Activated T-cell treated with anti-CD3 and anti-CD28 coated beads for 24 hours (primary cell): Measurements from ENCODE around the gene RANBP3.
"Not testable (repeated sequence)": the region's sequence is repeated elsewhere in the genome, so short reads cannot be mapped to it uniquely, and the experiment has no call there.

Source experiments
- DNase-seq: peaks from one replicate; pipeline ENCODE4 v3.0.0-alpha.2; 2020; ENCODE audit warnings: low read depth

RANBP3 gene

GRCh38 chr19:6006070-6006446, 28.1 kb upstream of the RANBP3 start:
- not testable (repeated sequence) for DNase-seq

DNA sequence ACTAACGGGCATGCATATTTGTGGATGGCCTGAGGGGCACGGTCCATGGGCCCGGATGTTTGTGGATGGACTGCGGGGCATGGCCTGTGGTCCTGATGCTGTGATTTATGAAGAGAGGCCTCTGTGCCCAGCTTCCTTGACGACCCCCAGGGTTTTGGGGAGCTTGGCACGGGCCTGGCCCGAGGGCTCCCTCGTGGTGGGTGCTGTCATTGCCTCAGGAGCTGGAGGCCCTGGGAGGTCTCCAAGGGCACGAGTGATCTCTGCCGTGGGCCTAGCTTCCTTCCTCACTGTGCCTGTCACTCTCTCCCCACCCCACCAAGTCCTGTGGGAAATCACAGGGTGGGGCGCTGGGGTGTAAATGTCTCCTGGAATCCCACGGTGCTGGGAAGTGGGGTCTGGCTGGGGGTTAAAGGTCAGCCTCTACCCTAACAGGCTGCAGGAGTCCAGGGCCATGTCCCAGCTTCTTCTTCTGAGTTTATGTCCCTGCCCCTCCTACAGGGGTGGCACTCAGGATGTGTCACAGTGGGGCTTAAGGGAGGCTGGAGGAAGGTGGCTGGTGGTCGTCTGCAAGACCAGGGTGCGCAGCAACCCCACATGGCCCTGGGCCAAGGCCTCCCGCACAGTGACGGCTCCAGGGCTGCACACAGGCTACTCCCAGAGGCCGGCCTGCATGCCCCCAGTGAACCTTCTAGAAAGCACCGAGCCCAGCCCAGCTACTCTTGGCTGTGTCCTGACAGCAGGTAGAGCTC, 27.6 kb upstream of the RANBP3 start:
- DNase-seq: no peak

GRCh38 chr19:6003976-6004375, 26.0 kb upstream of the RANBP3 start:
- no peak for DNase-seq

DNA sequence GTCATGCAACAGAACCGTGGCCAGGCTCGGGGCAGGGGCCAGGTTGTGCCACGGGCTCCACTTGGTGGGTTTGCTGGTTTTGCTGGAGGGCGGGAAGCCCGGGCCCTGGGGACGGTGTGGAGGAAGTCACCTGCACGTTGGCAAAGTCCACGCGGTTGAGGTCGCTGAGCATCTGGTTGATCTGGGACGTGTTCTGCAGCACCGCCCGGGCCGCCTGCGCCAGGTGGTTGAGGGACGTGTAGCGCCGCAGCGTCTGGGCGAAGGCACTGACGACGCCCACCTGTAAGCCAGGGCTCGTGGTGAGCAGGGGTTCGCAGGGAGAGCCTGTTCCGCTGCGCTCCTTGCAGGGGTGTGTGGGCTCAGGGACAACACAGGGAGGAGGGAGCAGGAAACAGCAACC, 24.7 kb upstream of the RANBP3 start:
- DNase-seq: no peak

DNA sequence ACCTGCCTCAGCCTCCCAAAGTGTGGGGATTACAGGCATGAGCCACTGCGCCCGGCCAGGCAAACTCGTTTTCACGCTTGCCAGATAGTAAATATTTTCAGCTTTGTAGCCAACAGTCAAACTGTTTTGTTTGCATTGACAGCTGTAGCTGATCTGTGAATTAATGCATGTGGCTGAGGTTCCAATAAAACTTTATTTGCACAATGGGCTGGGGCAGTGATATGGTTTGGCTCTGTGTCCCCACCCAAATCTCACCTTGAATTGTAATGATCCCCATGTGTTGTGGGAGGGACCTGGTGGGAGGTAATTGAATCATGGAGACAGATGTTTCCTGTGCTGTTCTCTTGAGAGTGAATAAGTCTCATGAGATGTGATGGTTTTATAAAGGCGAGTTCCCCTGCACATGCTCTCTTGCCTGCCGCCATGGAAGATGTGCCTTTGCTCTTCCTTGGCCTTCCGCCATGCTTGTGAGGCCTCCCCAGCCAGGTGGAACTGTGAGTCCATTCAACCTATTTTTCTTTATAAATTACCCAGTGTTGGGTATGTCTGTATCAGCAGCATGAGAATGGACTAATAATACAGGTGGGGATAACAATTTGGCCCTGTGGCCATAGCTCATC, 22.4 kb upstream of the RANBP3 start:
- no peak for DNase-seq

DNA sequence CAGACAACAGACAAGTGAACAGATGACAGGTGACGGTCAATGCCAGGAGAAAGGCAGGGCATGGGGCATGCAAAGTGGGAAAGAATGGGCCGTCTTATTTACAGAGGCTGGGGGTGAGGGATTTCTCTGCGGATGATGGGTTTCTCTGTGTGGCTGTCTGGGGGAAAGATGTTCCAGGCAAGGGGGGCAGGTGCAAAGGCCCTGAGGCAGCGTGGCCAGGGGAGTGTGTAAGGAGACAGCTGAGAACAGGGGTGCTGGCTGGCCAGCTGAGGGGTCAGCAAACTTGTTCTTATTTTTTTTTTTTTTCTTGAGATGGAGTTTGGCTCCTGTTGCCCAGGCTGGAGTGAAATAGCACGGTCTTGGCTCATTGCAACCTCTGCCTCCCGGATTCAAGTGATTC, 21.8 kb upstream of the RANBP3 start:
- DNase-seq: no peak

DNA sequence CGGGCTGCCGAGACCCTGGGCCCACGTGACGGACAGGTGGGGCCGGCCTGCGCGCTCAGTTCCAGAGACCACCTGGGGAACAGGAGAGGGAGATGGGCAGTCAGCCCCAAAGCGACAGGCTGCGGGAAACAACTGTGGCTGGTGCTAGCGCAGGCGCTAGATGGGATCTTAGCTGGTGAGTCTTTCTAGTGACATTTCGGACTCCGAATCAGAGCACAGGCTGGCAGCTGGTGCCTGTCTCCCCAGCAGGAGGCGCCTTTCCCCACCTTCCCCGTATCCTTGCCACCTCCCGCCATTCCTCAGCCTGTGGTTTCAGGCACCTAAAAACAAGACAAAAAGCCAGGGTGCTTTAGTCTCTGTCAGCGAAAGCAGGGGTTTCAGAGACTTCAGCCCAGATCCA, 19.4 kb upstream of the RANBP3 start:
- no peak for DNase-seq

DNA sequence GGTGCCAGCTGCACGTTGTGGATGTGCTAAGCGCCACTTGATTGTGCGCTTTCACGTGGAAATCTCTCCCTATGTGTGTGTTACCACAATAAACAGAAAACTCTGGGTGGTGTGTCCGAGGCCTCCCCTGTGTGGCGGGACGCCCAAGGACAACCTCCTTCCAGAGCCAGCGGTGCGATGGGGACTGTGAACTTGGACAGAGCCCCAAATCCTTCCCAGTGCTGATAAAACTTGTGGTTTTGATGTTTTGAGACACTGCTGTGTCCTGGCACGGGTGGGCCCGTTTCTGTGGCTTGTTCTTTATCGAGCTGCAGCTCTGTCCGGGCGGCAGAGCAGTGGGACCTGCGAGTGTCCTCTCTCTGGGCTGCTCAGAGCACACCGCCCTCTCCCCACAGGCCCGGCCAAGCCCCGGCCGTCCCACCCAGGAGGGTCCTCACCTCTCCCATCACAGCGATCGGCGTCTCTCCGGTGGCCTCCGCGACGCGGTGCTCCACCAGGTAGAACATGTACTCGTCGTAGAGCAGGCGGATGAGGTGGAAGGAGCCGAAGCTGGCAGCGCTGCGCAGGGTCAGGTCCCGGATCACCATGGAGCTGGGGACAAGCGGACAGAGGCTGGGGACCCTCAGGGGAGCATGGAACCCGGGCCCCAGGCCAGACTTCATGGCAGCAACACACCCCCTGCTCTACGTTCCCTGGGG, 18.8 kb upstream of the RANBP3 start:
- no peak for DNase-seq

- no peak for DNase-seq
Observed at GRCh38 chr19:5996102-5996501, 18.2 kb upstream of the RANBP3 start.

GRCh38 chr19:5995606-5996005, 17.7 kb upstream of the RANBP3 start:
- no peak for DNase-seq

DNA sequence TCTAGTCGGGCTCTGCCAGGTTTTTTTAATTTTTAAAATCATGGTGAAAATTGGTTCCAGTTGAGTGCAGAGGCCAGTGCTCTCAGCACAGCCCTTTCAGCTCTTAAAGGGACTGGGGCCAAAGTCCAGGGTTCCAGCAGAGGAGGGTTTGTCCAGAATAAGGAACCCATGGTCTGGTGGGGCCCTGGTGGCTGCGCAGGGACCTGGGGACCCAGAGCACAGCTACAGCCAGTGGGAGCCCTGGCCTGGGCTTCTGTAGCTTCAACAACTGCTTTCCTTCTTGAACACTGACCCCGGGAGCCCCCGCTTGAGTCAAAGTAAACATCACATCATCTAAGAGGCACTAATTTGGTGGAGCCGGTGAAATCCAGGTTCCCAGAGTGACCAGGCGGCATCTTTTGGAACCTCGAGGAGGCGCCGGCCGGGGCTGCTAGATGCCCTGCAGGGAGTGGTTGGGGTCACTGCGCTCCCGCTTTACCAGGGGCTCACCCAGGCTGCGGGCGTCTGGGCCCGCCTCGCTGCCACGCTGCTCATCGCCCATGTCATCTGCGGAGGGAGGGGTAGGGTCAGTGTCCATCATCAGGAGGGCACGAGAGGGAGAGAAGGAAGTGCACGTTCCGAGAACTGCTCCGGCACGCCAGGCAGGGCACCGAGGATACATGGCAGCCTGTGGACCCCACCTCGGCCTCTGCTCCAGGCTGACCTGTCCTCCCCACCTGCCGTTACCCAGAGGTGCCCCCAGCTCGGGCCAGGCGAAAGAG, 16.6 kb upstream of the RANBP3 start:
- no peak for DNase-seq

DNA sequence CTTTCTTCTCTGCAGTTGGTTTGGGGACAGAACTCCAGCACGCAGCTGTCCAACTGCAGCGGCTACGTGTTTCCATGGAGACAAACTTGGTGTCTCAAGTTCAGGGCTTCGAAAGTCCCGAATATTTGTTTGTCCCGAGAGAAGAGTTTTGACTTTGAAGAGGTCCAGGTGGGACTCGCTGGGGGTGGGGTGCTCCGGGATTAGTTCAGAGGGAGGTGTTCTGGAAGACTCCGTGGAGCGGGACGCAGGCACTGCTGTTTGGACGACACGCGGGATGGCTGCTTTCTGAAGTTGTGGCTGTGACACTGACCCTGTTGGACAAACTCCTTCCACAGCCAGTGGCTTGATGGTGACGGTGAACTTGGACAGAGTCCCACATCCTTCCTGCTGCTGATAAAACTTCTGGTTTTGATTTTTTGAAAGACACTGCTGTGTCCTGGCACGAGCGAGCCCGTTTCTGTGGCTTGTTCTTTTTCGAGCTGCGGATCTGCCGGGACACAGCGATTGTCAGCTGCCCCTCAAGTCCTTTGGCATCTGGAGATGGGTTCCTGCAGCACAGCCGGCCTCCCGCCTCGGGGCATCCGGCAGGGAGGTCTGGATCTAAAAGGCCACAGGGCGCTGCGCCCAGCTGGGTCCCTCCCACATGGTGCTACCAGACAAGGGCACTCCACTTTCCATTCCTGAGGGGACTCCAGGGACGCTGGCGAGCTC, 15.9 kb upstream of the RANBP3 start:
- DNase-seq: no peak

DNA sequence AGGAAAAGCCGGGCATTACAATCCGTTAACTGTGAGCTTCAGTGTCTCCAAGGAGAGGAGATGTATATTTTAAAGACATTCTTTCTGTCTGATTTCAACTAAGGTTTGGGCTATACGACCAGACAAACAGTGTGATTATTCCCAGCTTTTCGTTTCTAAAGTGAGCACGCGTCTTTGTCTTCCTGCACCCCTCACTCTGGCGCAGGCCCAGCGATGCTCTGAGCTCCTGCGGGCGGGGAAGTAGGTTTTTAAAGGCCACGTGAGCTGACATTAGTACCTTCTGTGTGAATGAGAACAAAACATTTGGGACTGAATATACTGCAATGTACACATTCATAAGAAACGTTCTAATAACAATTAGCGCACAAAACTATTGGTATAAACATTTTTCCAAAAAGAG, 15.3 kb upstream of the RANBP3 start:
- DNase-seq: no peak

DNA sequence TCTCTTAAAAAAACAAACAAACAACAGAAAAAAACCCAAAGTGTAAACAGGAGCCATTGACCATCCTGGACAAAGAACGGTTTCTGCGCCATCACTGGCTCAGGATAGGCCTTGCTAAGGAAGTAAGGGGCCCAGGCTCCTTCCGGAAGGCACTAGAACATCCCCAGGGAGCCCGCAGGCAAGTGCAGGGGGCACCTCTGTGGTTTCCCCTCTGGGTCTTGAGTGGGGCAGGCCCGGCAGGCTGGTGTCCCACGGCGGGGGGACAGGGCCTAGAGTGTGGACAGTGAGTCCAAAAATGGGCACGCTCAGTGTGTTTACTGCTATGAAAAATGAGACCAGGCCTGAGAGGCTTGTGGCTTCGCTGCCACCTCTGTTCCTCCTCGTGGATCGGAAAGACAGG, 14.8 kb upstream of the RANBP3 start:
- DNase-seq: no peak

DNA sequence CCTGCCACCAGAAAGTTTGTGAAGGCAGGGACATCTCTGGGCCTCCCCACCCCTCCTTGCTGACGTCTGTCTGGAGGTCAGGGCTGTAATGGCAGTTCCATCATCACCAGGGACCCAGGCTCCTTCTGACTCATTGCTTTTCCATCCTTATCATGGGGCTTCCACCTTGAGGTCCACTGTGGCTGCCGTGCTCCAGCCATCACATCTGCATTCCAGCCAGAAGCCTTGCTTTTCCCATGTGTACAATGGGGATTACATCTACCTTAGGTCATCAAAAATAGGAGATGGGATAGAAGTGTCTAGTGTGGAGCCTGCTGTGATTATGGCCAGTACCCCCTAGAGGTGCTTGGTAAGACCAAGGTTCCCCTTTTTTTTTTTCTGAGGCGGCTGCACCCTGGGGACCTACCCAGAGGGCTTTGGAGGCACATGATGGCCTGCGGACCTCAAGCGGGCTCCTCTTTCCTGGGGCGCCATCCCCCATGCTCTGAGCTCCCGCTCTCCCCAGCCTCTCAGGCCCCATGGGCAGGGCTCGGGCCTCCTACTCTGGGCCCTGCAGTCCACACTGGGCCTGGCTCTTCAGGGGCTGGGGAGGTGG, 13.4 kb upstream of the RANBP3 start:
- no peak for DNase-seq

DNA sequence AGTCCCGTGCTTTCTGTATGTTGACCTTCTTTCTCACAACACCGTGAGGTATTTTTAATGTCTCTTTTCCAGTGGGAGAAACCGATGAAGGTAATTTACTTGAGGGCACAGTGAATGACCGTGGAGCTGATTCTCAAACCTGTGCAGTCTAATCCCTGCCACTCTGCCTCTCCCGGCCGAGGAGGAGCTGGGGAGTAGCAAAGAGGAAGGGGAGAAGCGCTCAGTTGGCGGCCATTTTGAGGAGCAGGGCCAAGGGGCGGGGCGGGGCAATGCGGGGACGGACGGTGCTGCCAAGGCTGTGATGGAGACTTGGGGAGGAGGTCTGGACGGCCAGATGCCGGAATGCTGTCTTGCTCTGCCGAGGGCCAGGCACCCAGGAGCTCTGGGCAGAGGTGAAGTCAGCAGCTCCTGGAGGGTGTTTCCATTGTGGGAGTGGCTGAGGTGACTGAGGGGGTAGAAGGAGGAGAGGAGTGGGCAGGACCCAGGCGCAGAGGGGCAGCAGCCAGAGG, 12.4 kb upstream of the RANBP3 start:
- no peak for DNase-seq

DNA sequence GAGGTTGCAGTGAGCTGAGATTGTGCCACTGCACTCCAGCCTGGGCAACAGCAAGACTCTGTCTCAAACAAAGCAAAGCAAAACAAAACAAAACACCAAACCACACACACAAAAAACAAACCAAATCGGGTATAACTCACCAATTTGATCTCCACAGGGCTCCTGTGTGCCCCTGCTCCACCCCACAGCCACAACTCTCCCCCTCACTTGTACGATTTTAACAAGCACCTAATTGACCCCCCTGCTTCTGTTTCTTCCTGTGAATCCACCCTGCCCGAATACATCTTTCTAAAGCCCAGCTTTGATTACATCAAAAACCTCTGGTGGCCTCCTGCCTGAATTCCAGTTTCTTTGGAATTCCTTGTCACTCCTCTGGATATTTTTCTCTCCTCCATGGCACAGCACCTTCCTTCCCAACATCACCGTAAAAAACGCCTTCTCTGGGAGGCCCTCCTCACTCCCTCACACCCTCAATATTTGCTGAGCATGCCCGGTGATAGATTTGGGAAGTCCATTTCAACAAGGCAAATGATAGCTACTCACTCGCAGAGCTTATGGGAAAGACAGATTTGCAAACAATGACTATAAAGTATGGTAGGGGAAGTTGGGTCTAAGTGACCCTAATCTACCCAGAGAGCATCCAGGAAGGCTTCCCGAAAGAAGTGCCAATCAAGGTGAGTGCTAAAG, 11.6 kb upstream of the RANBP3 start:
- no peak for DNase-seq

GRCh38 chr19:5988517-5989387, 10.8 kb upstream of the RANBP3 start:
- DNase-seq: no peak

GRCh38 chr19:5987077-5987818, 9.3 kb upstream of the RANBP3 start:
- peak; percentile 65 for DNase-seq
